Activated T-cell treated with anti-CD3 and anti-CD28 coated beads for 24 hours (primary cell): Measurements from ENCODE around the gene CCDC184.
"Not testable (repeated sequence)": the region's sequence is repeated elsewhere in the genome, so short reads cannot be mapped to it uniquely, and the experiment has no call there.

ENCODE experiments used
- DNase-seq: peaks from one replicate; pipeline ENCODE4 v3.0.0-alpha.2; 2020; ENCODE audit warnings: low read depth

Gene CCDC184

GRCh38 chr12:48183091-48183875 is at the start of gene CCDC184:
Gene CCDC184 (plus strand): TSS chr12:48183644. CDS start chr12:48184123, 479 bp downstream.
- DNase-seq, result peak; percentile 70

GRCh38 chr12:48135027-48135426 is 48.4 kb upstream of the CCDC184 start:
- DNase-seq, result no peak

- DNase-seq, result no peak
These were observed 40.4 kb upstream of the CCDC184 start for GRCh38 chr12:48142818-48143674.

- DNase-seq, result no peak
These were observed 39.5 kb upstream of the CCDC184 start for GRCh38 chr12:48143898-48144297.

GRCh38 chr12:48145981-48146380 is 37.5 kb upstream of the CCDC184 start:
- no peak for DNase-seq

- no peak for DNase-seq
These were observed 32.2 kb upstream of the CCDC184 start for GRCh38 chr12:48151103-48151771.

GRCh38 chr12:48155786-48156185 is 27.7 kb upstream of the CCDC184 start:
- not testable (repeated sequence) for DNase-seq

GRCh38 chr12:48156652-48157017 is 26.8 kb upstream of the CCDC184 start:
- DNase-seq, result no peak

- DNase-seq, result peak; percentile 99
These were observed 26.2 kb upstream of the CCDC184 start, which contains the start of gene ASB8 for GRCh38 chr12:48157018-48157888. Gene ASB8 (minus strand): TSS chr12:48157515. CDS start chr12:48153496, 4,019 bp downstream.

- DNase-seq, result no peak
These were observed 25.5 kb upstream of the CCDC184 start for GRCh38 chr12:48157889-48158370.

- no peak for DNase-seq
These were observed 23.4 kb upstream of the CCDC184 start for GRCh38 chr12:48160046-48160445.

GRCh38 chr12:48160807-48161206 is 22.6 kb upstream of the CCDC184 start:
- no peak for DNase-seq

GRCh38 chr12:48163150-48163747 is 20.2 kb upstream of the CCDC184 start:
- DNase-seq, result no peak

GRCh38 chr12:48164451-48164850 is 19.0 kb upstream of the CCDC184 start:
- DNase-seq, result no peak

GRCh38 chr12:48165089-48165981 is 18.1 kb upstream of the CCDC184 start:
- peak; percentile 40 for DNase-seq

- no peak for DNase-seq
These were observed 14.4 kb upstream of the CCDC184 start for GRCh38 chr12:48169011-48169410.

- no peak for DNase-seq
These were observed 7.6 kb upstream of the CCDC184 start for GRCh38 chr12:48175613-48176416.

- no peak for DNase-seq
These were observed 7.1 kb upstream of the CCDC184 start for GRCh38 chr12:48176417-48176751.

GRCh38 chr12:48177982-48178381 is 5.5 kb upstream of the CCDC184 start:
- no peak for DNase-seq
